Measurements from ENCODE around the gene MITD1. TPM values are rescaled to one million over a fixed set of nuclear protein-coding genes. Genes with fewer than 3 reads are reported as not detected.

MITD1 gene
- 10 to 100 TPM; 16.3 to 24.5 (median 21.1) TPM for total RNA-seq

GRCh38 chr2:99180755-99181623 lies at the start of gene MITD1, which contains the start of gene MRPL30:
MITD1 (minus strand) TSS chr2:99181058; CDS start chr2:99180981, 77 bp downstream.
MRPL30 (plus strand) TSS chr2:99181184; CDS start chr2:99186204, 5,020 bp downstream.
- peak; percentile 30 to 40 for TF ChIP-seq POLR2A (IDR thresholded peaks at IDR 0.05)
- TF ChIP-seq EP300 (IDR thresholded peaks at IDR 0.05), result no peak
- TF ChIP-seq POLR2AphosphoS5 (IDR thresholded peaks at IDR 0.05), result peak; percentile 76
- TF ChIP-seq CTCF (IDR thresholded peaks at IDR 0.05), result no peak
- H3K36me3 ChIP-seq, result no peaks in the 10 kb centered on the region
- no peaks in the 10 kb centered on the region for H3K27me3 ChIP-seq
- 0 to 1% methylated on average over 13 to 15 of the region's 39 CpGs for WGBS, 2 donors (ENCODE audit: low coverage in 1 of 2)
- peak; percentile 96 for ATAC-seq
- H3K9me3 ChIP-seq, result no peaks in the 10 kb centered on the region
- H3K27ac ChIP-seq, result peak within 1 kb of the TSS; percentile 62 to 81 (median 78)
- peak within 1 kb of the TSS; percentile 87 to 92 for H3K4me3 ChIP-seq
- peaks cover 0 to 57% (median 25%) of the 10 kb centered on the region in 3 donors for H3K4me1 ChIP-seq

GRCh38 chr2:99217929-99218501 lies 37.2 kb upstream of the MITD1 start:
- Histone ChIP-seq H3K36me3 (peaks cover 0 to 13% of the 10 kb centered on the region in 2 donors), H3K4me3 (no peak overlapping the region), H3K27me3 (no peaks in the 10 kb centered on the region), H3K9me3 (no peaks in the 10 kb centered on the region), H3K27ac (no peak overlapping the region), H3K4me1 (no peaks in the 10 kb centered on the region)
- WGBS, 2 donors (ENCODE audit: low coverage in 1 of 2), result 81 to 100% methylated on average over 1 to 3 of the region's 4 CpGs
- TF ChIP-seq CTCF (IDR thresholded peaks at IDR 0.05), result no peak
- no peak for TF ChIP-seq POLR2A (IDR thresholded peaks at IDR 0.05)
- no peak for TF ChIP-seq POLR2AphosphoS5 (IDR thresholded peaks at IDR 0.05)
- TF ChIP-seq EP300 (IDR thresholded peaks at IDR 0.05), result no peak
- no peak for ATAC-seq

GRCh38 chr2:99216096-99216495 lies 35.2 kb upstream of the MITD1 start:
- WGBS, 2 donors (ENCODE audit: low coverage in 1 of 2), result 83 to 88% methylated on average over 2 of the region's 2 CpGs
- Histone ChIP-seq H3K27ac (no peak overlapping the region), H3K9me3 (no peaks in the 10 kb centered on the region), H3K4me3 (no peak overlapping the region), H3K27me3 (no peaks in the 10 kb centered on the region), H3K36me3 (peaks cover 0 to 19% of the 10 kb centered on the region in 2 donors), H3K4me1 (no peaks in the 10 kb centered on the region)
- no peak for ATAC-seq
- TF ChIP-seq POLR2AphosphoS5 (IDR thresholded peaks at IDR 0.05), result no peak
- no peak for TF ChIP-seq CTCF (IDR thresholded peaks at IDR 0.05)
- no peak for TF ChIP-seq POLR2A (IDR thresholded peaks at IDR 0.05)
- no peak for TF ChIP-seq EP300 (IDR thresholded peaks at IDR 0.05)

GRCh38 chr2:99205491-99205890 lies 24.6 kb upstream of the MITD1 start:
- ATAC-seq, result no peak
- TF ChIP-seq CTCF (IDR thresholded peaks at IDR 0.05) (no peak), POLR2A (IDR thresholded peaks at IDR 0.05) (no peak), EP300 (IDR thresholded peaks at IDR 0.05) (no peak), POLR2AphosphoS5 (IDR thresholded peaks at IDR 0.05) (no peak)
- Histone ChIP-seq H3K4me1 (no peaks in the 10 kb centered on the region), H3K4me3 (no peak overlapping the region), H3K27ac (no peak overlapping the region), H3K27me3 (no peaks in the 10 kb centered on the region), H3K36me3 (peaks cover 0 to 17% of the 10 kb centered on the region in 2 donors), H3K9me3 (no peaks in the 10 kb centered on the region)
- WGBS, 2 donors (ENCODE audit: low coverage in 1 of 2), result 79 to 100% methylated on average over 2 to 5 of the region's 5 CpGs

Data from gastroesophageal sphincter (tissue), 4 donors.